ENCODE results near the gene KLHL18. TPM values are rescaled to one million over a fixed set of nuclear protein-coding genes. Genes with fewer than 3 reads are reported as not detected.
"Not testable (repeated sequence)": the region's sequence is repeated elsewhere in the genome, so short reads cannot be mapped to it uniquely, and the experiment has no call there.

The KLHL18 gene
- total RNA-seq, 1 donor: 18.9 TPM

DNA sequence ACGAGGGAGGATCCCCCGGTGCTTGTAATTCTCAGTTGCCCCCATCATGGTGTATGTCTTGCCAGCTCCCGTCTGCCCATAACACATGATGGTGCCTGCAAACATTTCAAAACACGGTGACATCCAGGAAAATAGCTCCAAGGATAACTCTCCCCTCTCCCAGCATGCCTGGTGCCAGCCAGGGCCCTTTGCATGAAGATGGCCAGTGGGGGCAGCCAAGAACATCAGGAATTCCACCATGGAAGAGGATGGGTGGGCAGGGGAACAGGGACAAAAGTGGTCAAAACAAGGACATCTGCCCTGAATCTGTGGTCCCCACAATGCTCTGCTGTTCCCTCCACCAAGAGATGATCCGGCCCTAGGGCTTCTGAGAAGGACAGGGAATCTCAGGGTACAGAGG is 9.2 kb upstream of the KLHL18 start:
- DNase-seq (ENCODE audit: low read depth in 2 of 3, low spot score in 2 of 3): no peak

DNA sequence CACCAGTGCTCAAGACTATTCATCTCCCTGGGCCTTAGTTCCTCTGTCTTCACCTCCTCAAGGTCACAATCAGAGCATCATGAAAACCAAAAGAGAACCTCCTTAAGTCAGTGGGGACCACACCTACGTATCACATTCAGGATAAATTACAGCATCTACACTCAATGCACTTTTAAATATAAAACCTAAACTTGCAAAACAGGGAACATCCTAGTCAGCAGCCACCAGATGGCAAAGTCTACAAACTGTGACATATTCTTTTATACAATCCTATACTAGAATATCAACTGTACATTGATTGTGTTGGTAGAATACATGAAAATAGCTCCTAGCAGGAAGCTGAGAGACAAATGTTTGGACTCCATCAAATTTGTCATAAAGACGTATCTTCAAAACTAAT is 8.1 kb upstream of the KLHL18 start:
- no peak for DNase-seq (ENCODE audit: low read depth in 2 of 3, low spot score in 2 of 3)

DNA sequence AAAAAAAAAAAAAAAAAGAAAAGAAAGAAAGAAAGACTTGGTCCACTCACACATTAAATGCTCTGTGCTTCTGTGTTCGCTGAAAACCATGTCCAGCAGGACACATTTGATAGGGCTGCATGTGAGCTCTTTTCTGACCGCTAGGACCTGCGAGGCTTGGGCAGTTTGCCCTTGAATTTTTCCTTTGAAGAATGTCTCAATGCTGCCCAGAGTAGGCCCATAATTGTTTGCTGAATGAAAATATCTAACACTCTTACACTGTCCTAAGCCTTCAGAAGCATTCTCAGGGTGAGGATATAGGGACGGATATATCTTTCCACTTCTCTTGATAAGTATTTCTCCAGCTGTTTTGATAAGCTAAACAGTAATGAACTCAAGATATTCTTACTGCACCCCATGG is 6.2 kb upstream of the KLHL18 start:
- DNase-seq (ENCODE audit: low read depth in 2 of 3, low spot score in 2 of 3): no peak

DNA sequence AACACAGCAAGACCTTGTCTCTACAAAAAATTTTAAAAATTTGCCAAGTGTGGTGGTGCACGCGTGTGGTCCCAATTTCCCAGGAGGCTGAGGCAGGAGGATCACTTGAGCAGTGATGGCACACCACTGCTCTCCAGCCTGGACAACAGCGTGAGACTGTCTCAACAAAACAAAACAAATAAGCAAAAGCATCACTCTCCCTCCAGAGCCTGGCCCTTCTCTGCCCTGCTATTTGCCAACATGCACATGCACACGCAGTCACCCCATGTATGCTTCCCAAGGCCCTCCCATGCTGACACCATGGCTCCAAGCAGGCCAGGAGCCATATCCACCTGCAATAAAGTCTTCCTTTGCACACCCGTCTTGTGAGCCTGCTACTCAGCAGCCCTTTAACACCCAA is 2.2 kb upstream of the KLHL18 start:
- DNase-seq (ENCODE audit: low read depth in 2 of 3, low spot score in 2 of 3): no peak

DNA sequence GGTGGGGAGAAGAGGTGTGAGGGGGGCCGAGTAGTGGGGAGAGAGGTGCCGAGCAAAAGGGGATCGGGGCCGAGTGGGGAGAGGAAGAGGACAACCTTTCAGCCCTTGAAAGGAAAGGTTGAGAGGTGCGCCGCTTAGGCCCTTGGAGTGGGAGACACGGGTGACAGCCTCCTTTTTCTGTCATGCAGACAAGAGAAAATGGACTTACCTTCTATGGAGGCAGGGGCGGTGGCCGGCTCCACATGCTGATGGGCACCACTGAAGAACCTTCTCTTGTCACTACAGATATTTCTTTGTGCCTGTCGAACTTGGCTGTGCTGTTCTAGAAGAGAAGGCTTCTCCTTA is 421 bp downstream of the KLHL18 start:
- no peak for DNase-seq (ENCODE audit: low read depth in 2 of 3, low spot score in 2 of 3)

DNA sequence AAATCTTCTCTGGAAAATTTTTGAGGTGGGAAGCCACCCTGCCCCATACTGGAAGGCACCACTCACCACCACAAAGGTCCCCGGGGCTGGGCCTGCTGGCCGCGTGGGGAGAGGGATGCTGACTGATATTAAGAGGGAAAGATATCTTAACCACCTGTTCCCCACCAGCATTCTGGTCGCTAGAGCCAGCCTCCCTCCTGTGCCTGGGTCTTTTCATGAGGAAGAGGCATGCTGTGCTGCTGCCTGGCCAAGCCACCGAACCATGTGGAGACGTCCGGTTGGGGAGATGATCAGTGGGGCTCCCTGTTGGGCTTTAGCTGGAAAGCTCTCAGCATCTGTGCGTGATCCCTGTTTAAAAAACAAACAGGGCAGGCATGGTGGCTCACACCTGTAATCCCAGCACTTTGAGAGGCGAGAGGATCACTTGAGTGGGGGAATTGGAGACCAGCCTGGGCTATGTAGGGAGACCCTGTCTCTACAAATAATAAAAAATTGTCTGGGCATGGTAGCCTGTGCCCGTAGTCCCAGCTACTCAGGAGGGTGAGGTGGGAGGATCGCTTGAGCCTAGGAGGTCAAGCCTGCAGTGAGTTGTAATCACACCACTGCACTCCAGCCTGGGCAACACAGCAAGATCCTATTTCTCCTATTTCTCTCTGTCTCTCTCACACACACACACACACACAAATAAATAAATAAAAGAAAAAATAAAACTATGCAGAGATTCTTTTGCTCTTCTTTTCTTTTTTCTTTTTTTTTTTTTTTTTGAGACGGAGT is 1.0 kb downstream of the KLHL18 start:
- no peak for DNase-seq (ENCODE audit: low read depth in 2 of 3, low spot score in 2 of 3)

DNA sequence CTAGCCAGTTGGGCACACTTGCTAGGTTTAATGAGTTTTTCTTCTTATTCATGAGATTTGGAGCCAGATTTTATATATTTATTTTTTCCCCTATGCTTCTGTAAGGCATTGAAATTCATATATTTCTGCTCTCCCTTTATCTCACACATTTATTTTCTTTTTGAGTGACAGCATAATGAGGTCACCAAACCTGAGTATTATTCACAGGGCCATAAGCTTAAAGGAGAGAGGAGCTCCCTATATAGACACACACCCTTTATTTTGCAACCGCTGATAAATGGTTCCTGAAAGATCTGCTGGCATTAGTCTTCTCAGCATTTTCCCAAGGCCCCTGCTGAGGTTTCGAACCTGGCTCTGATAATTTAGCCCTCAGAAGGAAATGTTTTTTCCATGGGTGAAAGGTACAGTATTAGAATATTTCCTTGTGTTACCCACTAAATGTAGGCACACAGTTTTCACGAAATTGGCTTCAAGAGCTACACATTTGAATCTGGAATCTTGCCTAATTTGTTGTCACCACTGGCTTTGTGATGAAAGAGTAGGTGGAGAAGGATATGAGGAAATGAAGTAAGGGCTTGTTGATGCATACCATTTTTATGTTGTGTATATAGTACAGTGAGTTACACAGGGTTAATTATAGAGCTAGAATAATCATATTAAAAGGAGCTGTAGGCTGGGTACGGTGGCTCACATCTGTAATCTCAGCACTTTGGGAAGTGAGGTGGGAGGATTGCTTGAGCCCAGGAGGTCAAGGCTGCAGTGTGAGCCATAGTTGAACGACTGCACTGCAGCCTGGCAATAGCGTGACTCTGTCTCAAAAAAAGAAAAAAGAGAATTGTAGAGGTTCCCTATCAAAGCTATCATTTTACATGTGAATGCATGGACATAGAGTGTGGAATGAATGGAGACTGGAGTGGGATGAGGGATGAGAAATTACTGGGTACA is 6.5 kb downstream of the KLHL18 start:
- DNase-seq (ENCODE audit: low read depth in 2 of 3, low spot score in 2 of 3): no peak

DNA sequence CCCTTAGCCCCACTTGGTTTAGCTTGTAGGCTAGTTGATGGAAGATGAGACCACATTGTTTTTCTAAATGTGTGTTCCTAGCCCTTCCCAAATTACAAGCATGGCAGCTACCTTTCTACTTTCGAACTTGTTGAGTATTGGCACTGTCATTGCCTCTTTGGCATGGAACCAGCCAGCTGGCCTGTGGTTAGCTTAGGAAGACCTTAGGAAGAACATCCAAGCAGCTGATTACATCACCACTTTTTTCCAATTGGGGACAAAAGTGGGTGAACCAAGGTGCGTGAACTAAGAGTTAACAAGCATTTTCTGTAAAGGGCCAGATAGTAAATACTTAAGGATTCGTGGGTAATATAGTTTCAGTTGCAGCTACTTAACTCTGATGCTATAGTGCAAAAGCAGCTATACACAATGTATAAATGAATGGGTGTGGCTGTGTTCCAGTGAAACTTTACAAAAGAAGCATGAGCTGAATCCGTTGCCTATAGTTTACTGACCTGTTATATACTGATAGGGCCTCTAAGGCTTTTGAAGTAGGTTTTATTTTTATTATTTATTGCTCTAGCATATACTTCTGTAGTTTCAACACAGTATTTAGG is 8.5 kb downstream of the KLHL18 start:
- no peak for DNase-seq (ENCODE audit: low read depth in 2 of 3, low spot score in 2 of 3)

DNA sequence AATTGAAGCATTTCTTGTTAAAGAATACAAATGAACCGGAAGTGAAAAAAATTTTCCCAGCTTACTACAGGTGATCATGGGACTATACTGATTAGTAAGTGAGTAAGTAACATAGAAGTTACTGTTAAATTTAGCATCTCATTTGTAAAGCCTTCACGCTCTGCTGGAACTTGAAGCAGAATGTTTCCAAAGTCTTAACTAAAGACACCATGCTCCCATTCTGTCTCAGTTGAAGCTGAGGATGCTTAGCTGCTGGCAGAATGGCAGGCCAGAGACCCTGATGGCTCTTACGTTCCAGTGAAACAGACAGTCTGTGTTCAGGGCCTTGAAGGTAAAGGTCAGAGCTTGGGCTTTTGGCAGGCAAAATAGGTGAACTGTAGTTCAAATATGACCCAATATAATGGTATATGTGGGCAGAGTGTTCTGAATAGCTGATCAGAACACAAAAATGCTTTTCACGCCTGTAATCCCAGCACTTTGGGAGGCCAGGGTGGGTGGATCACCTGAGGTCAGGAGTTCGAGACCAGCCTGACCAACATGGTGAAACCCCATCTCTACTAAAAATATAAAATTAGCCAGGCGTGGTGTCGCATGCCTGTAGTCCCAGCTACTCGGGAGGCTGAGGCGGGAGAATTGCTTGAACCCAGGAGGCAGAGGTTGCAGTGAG is 9.1 kb downstream of the KLHL18 start:
- DNase-seq (ENCODE audit: low read depth in 2 of 3, low spot score in 2 of 3): not testable (repeated sequence)

DNA sequence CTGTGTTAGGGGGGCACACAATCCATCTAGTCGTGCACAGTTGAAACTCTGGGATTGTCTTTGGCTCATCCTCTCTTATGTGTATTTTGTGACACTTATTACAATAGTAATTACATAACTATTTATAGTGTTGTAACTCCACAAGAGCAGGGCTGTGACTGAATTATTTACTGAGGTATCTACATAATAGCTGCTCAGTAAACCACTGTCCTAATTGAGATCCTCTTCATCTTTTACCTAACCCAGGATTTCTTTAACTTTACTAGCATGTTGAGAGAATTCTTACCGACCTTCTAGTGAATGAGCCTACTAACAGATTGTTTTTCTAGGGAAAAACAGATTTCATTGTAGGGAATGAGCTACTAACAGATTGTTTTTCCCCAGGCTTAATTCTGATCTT is 11.1 kb downstream of the KLHL18 start:
- DNase-seq (ENCODE audit: low read depth in 2 of 3, low spot score in 2 of 3): no peak

DNA sequence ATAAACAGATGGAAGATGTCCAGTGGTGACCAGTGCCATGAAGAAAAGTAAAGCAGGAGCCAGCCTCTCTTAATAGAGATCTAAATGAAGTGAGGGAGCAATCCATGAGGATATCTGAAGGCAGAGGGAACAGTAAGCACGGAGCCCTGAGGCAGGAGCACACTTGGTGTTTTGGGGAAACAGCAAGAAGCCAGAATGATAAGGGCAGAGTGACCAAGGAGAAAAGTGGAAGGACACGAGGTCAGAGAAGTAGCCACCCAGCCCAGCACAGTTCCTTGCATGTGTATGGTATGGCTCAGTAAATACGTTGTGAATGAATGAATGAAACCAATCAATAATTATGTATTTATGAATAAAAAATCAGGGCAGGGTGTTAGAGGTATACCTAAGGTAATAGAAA is 11.6 kb downstream of the KLHL18 start:
- no peak for DNase-seq (ENCODE audit: low read depth in 2 of 3, low spot score in 2 of 3)

DNA sequence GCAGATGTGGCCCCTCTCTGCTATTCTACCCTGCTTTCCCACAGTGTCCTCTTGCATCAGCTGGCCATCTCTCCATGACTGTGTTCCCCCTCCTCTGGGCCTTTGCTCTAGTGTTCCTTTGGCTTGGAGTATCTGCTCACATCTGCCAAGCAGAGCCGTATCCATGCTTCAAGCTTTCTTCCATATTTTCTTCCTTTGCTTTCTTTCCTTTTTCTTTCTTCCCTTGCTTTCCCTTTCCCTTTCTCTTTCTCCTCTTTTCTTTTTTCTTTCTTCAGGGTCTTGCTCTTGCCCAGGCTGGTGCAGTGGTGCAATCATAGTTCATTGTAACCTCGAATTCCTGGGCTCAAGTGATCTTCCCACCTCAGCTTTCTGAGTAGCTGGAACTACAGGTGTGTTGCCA is 12.6 kb downstream of the KLHL18 start:
- no peak for DNase-seq (ENCODE audit: low read depth in 2 of 3, low spot score in 2 of 3)

DNA sequence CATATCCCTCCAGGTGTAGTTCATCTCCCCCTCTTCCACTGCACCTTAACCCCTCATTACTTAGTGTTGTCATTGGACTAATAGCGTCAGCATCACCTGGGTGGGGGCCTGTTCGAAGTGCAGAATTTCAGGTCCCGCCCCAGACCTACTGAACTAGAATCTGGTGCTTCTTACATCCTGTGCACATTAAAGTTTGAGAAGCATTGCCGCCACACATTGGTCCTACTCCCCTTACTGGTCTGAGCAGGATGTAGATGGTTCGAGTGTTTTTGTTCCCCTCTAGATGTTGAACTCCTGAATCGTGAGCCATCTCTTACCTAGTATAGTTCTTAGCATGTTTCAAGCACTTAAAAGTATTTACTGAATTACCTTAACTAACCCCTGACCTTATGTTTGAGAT is 13.2 kb downstream of the KLHL18 start:
- DNase-seq (ENCODE audit: low read depth in 2 of 3, low spot score in 2 of 3): no peak

DNA sequence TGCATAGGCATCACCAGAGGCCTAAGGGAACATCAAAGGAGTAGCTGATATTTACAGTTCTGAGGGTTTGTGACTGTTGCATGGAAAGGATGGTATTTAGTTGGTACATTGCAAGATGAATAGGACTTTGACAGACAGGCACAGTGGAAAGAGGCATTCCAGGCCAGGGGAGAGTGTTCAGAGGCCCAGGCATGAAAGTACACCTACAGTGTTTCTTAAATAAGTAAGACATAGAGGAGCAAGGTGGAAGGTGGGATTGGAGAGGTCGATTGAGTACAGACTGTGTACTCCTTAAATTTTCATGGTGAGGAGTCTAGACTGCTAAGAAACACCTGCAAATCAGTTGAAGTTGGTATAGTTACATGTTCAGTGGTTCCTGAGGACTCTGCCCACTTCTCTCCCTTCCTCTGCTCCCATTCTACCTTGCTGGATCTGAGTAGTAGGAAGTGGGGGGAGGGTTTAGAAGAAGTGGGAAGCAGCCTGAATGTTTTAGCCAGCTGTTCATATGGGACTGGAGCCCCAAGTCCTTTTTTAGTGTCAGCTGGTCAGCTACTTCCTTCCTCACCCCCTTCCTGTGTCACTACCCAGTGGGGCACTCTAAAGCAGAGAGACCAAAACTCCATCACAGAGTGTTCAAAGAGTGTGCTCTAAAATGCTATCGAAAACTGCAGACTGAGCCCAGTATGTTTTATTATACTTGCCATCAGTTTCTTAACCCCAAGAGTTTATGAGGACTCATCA is 14.0 kb downstream of the KLHL18 start:
- DNase-seq (ENCODE audit: low read depth in 2 of 3, low spot score in 2 of 3): no peak

DNA sequence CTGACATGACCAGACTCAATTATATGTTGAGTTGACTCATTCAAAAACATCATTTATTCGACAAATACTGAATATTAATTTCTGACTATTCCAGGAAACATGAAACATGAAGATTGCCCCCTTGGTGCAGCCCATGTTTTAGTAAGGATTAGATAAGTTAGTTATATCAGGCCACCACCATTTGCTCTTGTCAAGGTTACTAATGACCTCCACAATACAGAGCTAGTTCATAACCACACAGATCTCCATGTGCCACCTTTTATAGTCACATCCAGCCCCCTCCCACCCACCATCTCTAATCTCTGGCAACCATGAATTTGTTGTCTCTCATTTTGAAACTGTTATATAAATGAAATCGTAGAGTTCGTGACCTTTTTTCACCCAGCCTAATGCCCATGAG is 15.7 kb downstream of the KLHL18 start:
- DNase-seq (ENCODE audit: low read depth in 2 of 3, low spot score in 2 of 3): no peak

DNA sequence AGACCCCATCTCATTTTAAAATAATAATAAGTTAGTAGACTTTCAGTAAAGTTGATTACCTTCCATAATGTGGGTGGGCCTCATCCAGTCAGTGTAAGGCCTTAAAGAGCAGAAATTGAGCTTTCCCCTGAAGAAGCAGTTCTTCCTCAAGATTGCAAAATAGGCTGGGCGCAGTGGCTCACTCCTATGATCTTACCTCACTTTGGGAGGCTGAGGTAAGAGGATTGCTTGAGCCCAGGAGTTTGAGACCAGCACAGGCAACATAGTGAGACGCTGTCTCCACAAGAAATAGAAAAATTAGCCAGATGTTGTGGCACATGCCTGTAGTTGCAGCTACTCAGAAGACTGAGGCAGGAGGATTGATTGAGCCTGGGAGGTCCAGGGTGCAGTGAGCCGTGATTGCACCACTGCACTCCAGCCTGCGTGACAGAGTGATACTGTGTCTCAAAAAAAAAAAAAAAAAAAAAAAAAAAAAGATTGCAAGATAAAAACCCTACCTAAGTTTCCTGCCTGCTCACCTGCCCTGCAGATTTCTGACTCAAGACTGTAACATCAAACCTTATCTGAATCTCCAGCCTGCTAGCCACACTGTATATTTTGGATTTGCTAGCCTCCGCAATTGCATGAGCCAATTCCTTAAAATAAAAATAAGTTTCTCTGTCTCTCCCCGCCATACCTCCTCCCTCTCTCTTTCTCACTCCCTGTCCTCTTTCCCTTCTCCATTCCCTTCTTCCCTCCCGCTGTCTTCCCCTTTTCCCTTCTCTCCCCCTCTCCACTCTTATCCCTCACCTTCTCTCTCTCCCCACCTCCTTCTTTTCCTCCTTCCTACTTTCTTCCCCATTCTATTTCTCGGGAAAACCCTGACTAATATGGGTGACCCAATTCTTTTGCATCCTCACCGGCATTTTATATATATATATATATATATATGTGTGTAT is 16.9 kb downstream of the KLHL18 start:
- no peak for DNase-seq (ENCODE audit: low read depth in 2 of 3, low spot score in 2 of 3)

DNA sequence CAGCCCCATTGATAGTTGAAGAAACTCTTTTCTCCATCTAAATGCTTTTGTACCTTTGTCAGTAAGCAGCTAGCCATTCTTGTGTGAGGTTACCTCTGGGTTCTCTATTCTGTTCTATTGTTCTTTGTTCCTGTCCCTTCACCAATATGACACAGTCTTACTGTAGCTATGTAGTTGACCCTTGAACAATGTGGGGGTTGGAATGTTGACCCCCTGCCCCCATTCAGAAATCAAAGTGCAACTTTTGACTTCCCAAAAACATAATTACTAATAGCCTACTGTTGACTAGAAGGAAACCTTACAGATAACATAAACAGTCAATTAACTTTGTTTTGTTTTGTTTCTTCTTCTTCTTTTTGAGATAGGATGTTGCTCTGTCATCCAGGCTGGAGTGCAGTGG is 18.7 kb downstream of the KLHL18 start:
- no peak for DNase-seq (ENCODE audit: low read depth in 2 of 3, low spot score in 2 of 3)

DNA sequence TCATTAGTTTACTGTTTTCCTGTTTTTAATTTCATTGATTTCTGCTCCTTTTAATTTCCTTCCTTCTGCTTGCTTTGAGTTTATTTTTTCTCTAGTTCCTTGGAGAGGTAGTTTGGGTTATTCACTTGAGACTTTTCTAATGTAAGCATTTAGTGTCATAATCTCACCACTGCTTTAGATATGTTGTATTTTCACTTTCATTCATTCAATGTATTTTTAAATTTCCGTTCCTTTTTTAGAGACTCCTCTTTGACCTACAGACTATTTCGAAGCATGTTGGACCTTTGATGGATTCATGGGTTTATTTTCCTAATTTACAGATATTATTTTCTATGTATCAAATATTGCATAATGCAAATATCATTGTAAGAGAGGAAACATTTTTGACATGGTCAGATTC is 23.3 kb downstream of the KLHL18 start:
- DNase-seq (ENCODE audit: low read depth in 2 of 3, low spot score in 2 of 3): no peak

DNA sequence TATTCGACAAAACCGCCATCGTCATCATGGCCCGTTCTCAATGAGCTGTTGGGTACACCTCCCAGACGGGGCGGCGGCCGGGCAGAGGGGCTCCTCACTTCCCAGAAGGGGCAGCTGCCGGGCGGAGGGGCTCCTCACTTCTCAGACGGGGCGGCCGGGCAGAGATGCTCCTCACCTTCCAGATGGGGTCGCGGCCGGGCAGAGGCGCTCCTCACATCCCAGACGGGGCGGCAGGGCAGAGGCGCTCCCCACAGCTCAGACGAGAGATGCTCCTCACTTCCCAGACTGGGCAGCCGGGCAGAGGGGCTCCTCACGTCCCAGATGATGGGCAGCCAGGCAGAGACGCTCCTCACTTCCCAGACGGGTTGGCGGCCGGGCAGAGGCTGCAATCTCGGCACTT is 26.5 kb downstream of the KLHL18 start:
- DNase-seq (ENCODE audit: low read depth in 2 of 3, low spot score in 2 of 3): not testable (repeated sequence)

Data from hematopoietic multipotent progenitor cell (in vitro differentiated cells).